Activated naive CD4-positive, alpha-beta T cell treated with anti-CD3 and anti-CD28 coated beads, Interleukin-2, amount 10 ng/mL, durations not matched to agents 7 days and 5 days (primary cell): ENCODE data around the gene RNU5D-1.
"Not testable (repeated sequence)": the region's sequence is repeated elsewhere in the genome, so short reads cannot be mapped to it uniquely, and the experiment has no call there.

Experiments
- CTCF ChIA-PET: fragments of 350-600 bp; sonication (Branson Sonifier 250); formaldehyde crosslinking; loops from one replicate; lab custom pipeline; 2021; ENCODE audit warnings: antibody characterized with exemption; lab: Charles Lee
- DNase-seq: peaks from one replicate; pipeline ENCODE4 v3.0.0-alpha.2; 2020
- H3K27ac Mint-ChIP-seq: one replicate; pipeline ENCODE4 v1.8.0; 2021; ENCODE audit warnings: mild to moderate bottlenecking, moderate library complexity, mixed read lengths
- H3K27me3 Mint-ChIP-seq: one replicate; pipeline ENCODE4 v1.8.0; 2021; ENCODE audit warnings: mild to moderate bottlenecking, mixed read lengths
- H3K36me3 Mint-ChIP-seq: one replicate; pipeline ENCODE4 v1.8.0; 2021; ENCODE audit warnings: mixed read lengths
- H3K4me1 Mint-ChIP-seq: one replicate; pipeline ENCODE4 v1.8.0; 2021; ENCODE audit warnings: mixed read lengths
- H3K4me3 Mint-ChIP-seq: one replicate; pipeline ENCODE4 v1.8.0; 2021; ENCODE audit warnings: mild to moderate bottlenecking, moderate library complexity, mixed read lengths
- H3K9me3 Mint-ChIP-seq: one replicate; pipeline ENCODE4 v1.8.0; 2021; ENCODE audit warnings: mixed read lengths

The RNU5D-1 gene

GRCh38 chr1:44705470-44705869 lies 25.5 kb downstream of the RNU5D-1 start:
- DNase-seq = no peak
- Mint-ChIP-seq H3K36me3 (no peaks in the 10 kb centered on the region), H3K4me1 (peaks cover 10% of the 10 kb centered on the region), H3K9me3 (no peaks in the 10 kb centered on the region), H3K4me3 (no peak overlapping the region), H3K27me3 (peaks cover 23% of the 10 kb centered on the region), H3K27ac (no peak overlapping the region)
- CTCF ChIA-PET = interaction anchor here (0.6 to 2.0 kb wide), 2 partner anchors 23 to 173 kb away, joined by 3 to 4 read pairs; no protein-coding TSS in a partner anchor

GRCh38 chr1:44701141-44701573 lies 29.8 kb downstream of the RNU5D-1 start:
- Mint-ChIP-seq H3K4me1 (peaks cover 15% of the 10 kb centered on the region), H3K4me3 (no peak overlapping the region), H3K36me3 (peaks cover 1% of the 10 kb centered on the region), H3K27ac (no peak overlapping the region), H3K27me3 (peaks cover 3% of the 10 kb centered on the region), H3K9me3 (no peaks in the 10 kb centered on the region)
- CTCF ChIA-PET = interaction anchor here (2.0 kb wide), 1 partner anchor 48 kb away, joined by 7 read pairs; no protein-coding TSS in a partner anchor
- no peak for DNase-seq

GRCh38 chr1:44700573-44700972 lies 30.4 kb downstream of the RNU5D-1 start:
- Mint-ChIP-seq H3K27ac (no peak overlapping the region), H3K27me3 (peaks cover 3% of the 10 kb centered on the region), H3K9me3 (no peaks in the 10 kb centered on the region), H3K36me3 (peaks cover 1% of the 10 kb centered on the region), H3K4me1 (peaks cover 15% of the 10 kb centered on the region), H3K4me3 (no peak overlapping the region)
- no peak for DNase-seq
- CTCF ChIA-PET = interaction anchor here (2.0 kb wide), 1 partner anchor 48 kb away, joined by 7 read pairs; no protein-coding TSS in a partner anchor

- CTCF ChIA-PET = interaction anchor here (2.0 kb wide), 1 partner anchor 47 kb away, joined by 7 read pairs; no protein-coding TSS in a partner anchor
- peaks cover 15% of the 10 kb centered on the region for H3K4me1 Mint-ChIP-seq
- not testable (repeated sequence) for H3K27ac Mint-ChIP-seq, H3K36me3 Mint-ChIP-seq, H3K4me3 Mint-ChIP-seq, DNase-seq, H3K9me3 Mint-ChIP-seq, H3K27me3 Mint-ChIP-seq
Measured at GRCh38 chr1:44699375-44699774, 31.6 kb downstream of the RNU5D-1 start.

GRCh38 chr1:44698138-44698537 lies 32.8 kb downstream of the RNU5D-1 start:
- DNase-seq = no peak
- H3K4me3 Mint-ChIP-seq = no peak overlapping the region
- no peak overlapping the region for H3K27ac Mint-ChIP-seq
- H3K36me3 Mint-ChIP-seq = peaks cover 1% of the 10 kb centered on the region
- peaks cover 15% of the 10 kb centered on the region for H3K4me1 Mint-ChIP-seq
- no peaks in the 10 kb centered on the region for H3K9me3 Mint-ChIP-seq
- CTCF ChIA-PET = interaction anchor here (2.0 kb wide), 2 partner anchors 9 to 45 kb away, joined by 7 to 9 read pairs; no protein-coding TSS in a partner anchor
- H3K27me3 Mint-ChIP-seq = peaks cover 3% of the 10 kb centered on the region

- CTCF ChIA-PET = interaction anchor here (1.0 to 2.0 kb wide), 6 partner anchors 10 to 44 kb away, joined by 3 to 9 read pairs (median 5); partner anchors contain the start of gene RNU5D-1
- DNase-seq = peak; percentile 61
- peak overlapping the region; percentile 63 for H3K27ac Mint-ChIP-seq
- H3K4me3 Mint-ChIP-seq = no peak overlapping the region
- H3K9me3 Mint-ChIP-seq = no peaks in the 10 kb centered on the region
- H3K4me1 Mint-ChIP-seq = peaks cover 15% of the 10 kb centered on the region
- H3K27me3 Mint-ChIP-seq = peaks cover 3% of the 10 kb centered on the region
- peaks cover 1% of the 10 kb centered on the region for H3K36me3 Mint-ChIP-seq
Measured at GRCh38 chr1:44696789-44697345, 34.1 kb downstream of the RNU5D-1 start.

- DNase-seq = no peak
- Mint-ChIP-seq H3K27ac (no peak overlapping the region), H3K36me3 (peaks cover 1% of the 10 kb centered on the region), H3K27me3 (peaks cover 8% of the 10 kb centered on the region), H3K4me3 (no peak overlapping the region), H3K9me3 (no peaks in the 10 kb centered on the region), H3K4me1 (peaks cover 15% of the 10 kb centered on the region)
- CTCF ChIA-PET = interaction anchor here (0.8 to 1.7 kb wide), 5 partner anchors 14 to 41 kb away, joined by 3 to 6 read pairs (median 3); partner anchors contain the start of gene RNU5D-1
Measured at GRCh38 chr1:44696101-44696500, 34.9 kb downstream of the RNU5D-1 start.

- H3K9me3 Mint-ChIP-seq = no peaks in the 10 kb centered on the region
- H3K4me3 Mint-ChIP-seq = no peak overlapping the region
- H3K4me1 Mint-ChIP-seq = peaks cover 15% of the 10 kb centered on the region
- no peak overlapping the region for H3K27ac Mint-ChIP-seq
- no peak for DNase-seq
- CTCF ChIA-PET = interaction anchor here (0.7 to 0.8 kb wide), 2 partner anchors 14 to 85 kb away, joined by 3 read pairs; no protein-coding TSS in a partner anchor
- H3K36me3 Mint-ChIP-seq = peaks cover 1% of the 10 kb centered on the region
- peaks cover 9% of the 10 kb centered on the region for H3K27me3 Mint-ChIP-seq
Measured at GRCh38 chr1:44695671-44696070, 35.3 kb downstream of the RNU5D-1 start.

GRCh38 chr1:44694863-44695478 lies 36.0 kb downstream of the RNU5D-1 start:
- no peak overlapping the region for H3K27ac Mint-ChIP-seq
- peaks cover under 1% of the 10 kb centered on the region for H3K36me3 Mint-ChIP-seq
- peaks cover 15% of the 10 kb centered on the region for H3K4me1 Mint-ChIP-seq
- H3K27me3 Mint-ChIP-seq = peaks cover 9% of the 10 kb centered on the region
- no peaks in the 10 kb centered on the region for H3K9me3 Mint-ChIP-seq
- no peak for DNase-seq
- CTCF ChIA-PET = interaction anchor here (0.7 kb wide), 1 partner anchor 86 kb away, joined by 3 read pairs; no protein-coding TSS in a partner anchor
- no peak overlapping the region for H3K4me3 Mint-ChIP-seq

- H3K4me1 Mint-ChIP-seq = peaks cover 15% of the 10 kb centered on the region
- DNase-seq = no peak
- peaks cover 9% of the 10 kb centered on the region for H3K27me3 Mint-ChIP-seq
- no peaks in the 10 kb centered on the region for H3K36me3 Mint-ChIP-seq
- no peaks in the 10 kb centered on the region for H3K9me3 Mint-ChIP-seq
- no peak overlapping the region for H3K27ac Mint-ChIP-seq
- CTCF ChIA-PET = no interaction called here
- no peak overlapping the region for H3K4me3 Mint-ChIP-seq
Measured at GRCh38 chr1:44693900-44694299, 37.1 kb downstream of the RNU5D-1 start.

GRCh38 chr1:44693159-44693558 lies 37.8 kb downstream of the RNU5D-1 start:
- DNase-seq = no peak
- Mint-ChIP-seq H3K4me1 (peaks cover 15% of the 10 kb centered on the region), H3K27ac (no peak overlapping the region), H3K4me3 (no peak overlapping the region), H3K27me3 (peaks cover 9% of the 10 kb centered on the region), H3K36me3 (no peaks in the 10 kb centered on the region), H3K9me3 (no peaks in the 10 kb centered on the region)
- CTCF ChIA-PET = no interaction called here

GRCh38 chr1:44689447-44689765 lies 41.6 kb downstream of the RNU5D-1 start:
- Mint-ChIP-seq H3K9me3 (no peaks in the 10 kb centered on the region), H3K27me3 (peaks cover 6% of the 10 kb centered on the region), H3K27ac (no peak overlapping the region), H3K4me3 (no peak overlapping the region), H3K36me3 (no peaks in the 10 kb centered on the region), H3K4me1 (peaks cover 2% of the 10 kb centered on the region)
- no peak for DNase-seq
- CTCF ChIA-PET = no interaction called here

GRCh38 chr1:44688760-44689446 lies 42.1 kb downstream of the RNU5D-1 start:
- Mint-ChIP-seq H3K4me3 (no peak overlapping the region), H3K27ac (no peak overlapping the region), H3K36me3 (no peaks in the 10 kb centered on the region), H3K9me3 (no peaks in the 10 kb centered on the region), H3K27me3 (peaks cover 6% of the 10 kb centered on the region), H3K4me1 (peaks cover 2% of the 10 kb centered on the region)
- no peak for DNase-seq
- CTCF ChIA-PET = no interaction called here

- Mint-ChIP-seq H3K4me3 (no peak overlapping the region), H3K27me3 (no peaks in the 10 kb centered on the region), H3K4me1 (peaks cover 2% of the 10 kb centered on the region), H3K27ac (no peak overlapping the region), H3K9me3 (no peaks in the 10 kb centered on the region), H3K36me3 (no peaks in the 10 kb centered on the region)
- CTCF ChIA-PET = no interaction called here
- DNase-seq = no peak
Measured at GRCh38 chr1:44685881-44686280, 45.1 kb downstream of the RNU5D-1 start.
